ENCODE data around the gene FAM98A. TPM values are rescaled to one million over a fixed set of nuclear protein-coding genes. Genes with fewer than 3 reads are reported as not detected.

FAM98A gene
- total RNA-seq, 1 experiment from 2014 or later: 70.9 TPM

DNA sequence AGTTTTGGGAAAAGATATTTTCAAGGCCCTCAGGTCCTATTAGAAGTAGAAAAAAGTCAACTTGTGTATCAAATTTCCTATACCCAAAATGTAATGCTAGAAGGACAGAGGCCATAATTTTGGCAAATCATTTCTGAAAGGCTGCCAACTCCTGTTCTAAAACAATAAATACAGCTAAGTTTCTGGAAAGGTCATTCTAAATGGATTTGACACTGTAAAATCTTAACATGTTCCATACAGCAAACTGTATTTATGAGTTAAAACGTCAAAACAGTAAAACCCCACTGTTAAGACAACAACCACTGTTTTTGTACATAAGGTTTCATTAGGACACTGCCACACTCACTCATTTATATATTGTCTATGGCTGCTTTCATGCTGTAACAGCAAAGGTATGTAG, 9.7 kb downstream of the FAM98A start:
- H3K79me2 ChIP-seq (ENCODE audit: insufficient read depth, low read length): no peaks in the 10 kb centered on the region
- Mint-ChIP-seq H3K27ac (no peak overlapping the region; a peak in 1 of 7 replicates), H3K4me1 (peaks cover 15 to 20% of the 10 kb centered on the region in 2 experiments), H3K9me3 (peaks cover 0 to 4% of the 10 kb centered on the region in 2 experiments; a peak in 1 of 5 replicates), H3K4me3 (no peak overlapping the region), H3K27me3 (ENCODE audit: low read depth) (no peaks in the 10 kb centered on the region), H3K36me3 (ENCODE audit: insufficient read depth in 1 of 3, low read depth in 3 of 3) (peaks cover 40 to 71% (median 69%) of the 10 kb centered on the region in 3 experiments; a peak in 6 of 7 replicates)
- H2AK5ac ChIP-seq (ENCODE audit: insufficient read length, low read length): no peak overlapping the region
- no peaks in the 10 kb centered on the region for H3K23me2 ChIP-seq (ENCODE audit: insufficient read length, low read depth, low read length, poor library complexity, severe bottlenecking)
- H3K9ac ChIP-seq (ENCODE audit: extremely low read depth, insufficient read length, low read length): no peak overlapping the region
- no CpG with 5 or more reads among the region's 1 CpG for WGBS (ENCODE audit: extremely low coverage, insufficient read length, low lambda C conversion rate)
- no peak overlapping the region for H3K56ac ChIP-seq (ENCODE audit: insufficient read length, low read depth, low read length)
- no peaks in the 10 kb centered on the region for H3K27me3 ChIP-seq (ENCODE audit: insufficient read depth, low read length)
- no peak overlapping the region for H2BK120ac ChIP-seq (ENCODE audit: low read depth, low read length, poor library complexity, severe bottlenecking)
- H4K20me1 ChIP-seq (ENCODE audit: control insufficient read depth, insufficient read depth, insufficient read length): no peaks in the 10 kb centered on the region
- H2AFZ ChIP-seq (ENCODE audit: low read length): no peak overlapping the region
- no peak overlapping the region for H3K4ac ChIP-seq (ENCODE audit: low read depth, low read length)
- TF ChIP-seq, protein P1, sequence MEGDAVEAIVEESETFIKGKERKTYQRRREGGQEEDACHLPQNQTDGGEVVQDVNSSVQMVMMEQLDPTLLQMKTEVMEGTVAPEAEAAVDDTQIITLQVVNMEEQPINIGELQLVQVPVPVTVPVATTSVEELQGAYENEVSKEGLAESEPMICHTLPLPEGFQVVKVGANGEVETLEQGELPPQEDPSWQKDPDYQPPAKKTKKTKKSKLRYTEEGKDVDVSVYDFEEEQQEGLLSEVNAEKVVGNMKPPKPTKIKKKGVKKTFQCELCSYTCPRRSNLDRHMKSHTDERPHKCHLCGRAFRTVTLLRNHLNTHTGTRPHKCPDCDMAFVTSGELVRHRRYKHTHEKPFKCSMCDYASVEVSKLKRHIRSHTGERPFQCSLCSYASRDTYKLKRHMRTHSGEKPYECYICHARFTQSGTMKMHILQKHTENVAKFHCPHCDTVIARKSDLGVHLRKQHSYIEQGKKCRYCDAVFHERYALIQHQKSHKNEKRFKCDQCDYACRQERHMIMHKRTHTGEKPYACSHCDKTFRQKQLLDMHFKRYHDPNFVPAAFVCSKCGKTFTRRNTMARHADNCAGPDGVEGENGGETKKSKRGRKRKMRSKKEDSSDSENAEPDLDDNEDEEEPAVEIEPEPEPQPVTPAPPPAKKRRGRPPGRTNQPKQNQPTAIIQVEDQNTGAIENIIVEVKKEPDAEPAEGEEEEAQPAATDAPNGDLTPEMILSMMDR (conservative IDR thresholded peaks at IDR 0.05): no peak
- H3K4me2 ChIP-seq (ENCODE audit: insufficient read depth, insufficient read length, low read length): no peak overlapping the region
- H3T11ph ChIP-seq (ENCODE audit: low read length): no peak overlapping the region
- H2BK20ac ChIP-seq (ENCODE audit: low read depth, low read length, poor library complexity, severe bottlenecking): no peak overlapping the region
- no peak overlapping the region for H3K27ac ChIP-seq (ENCODE audit: insufficient read length, low read depth, low read length)
- H3K14ac ChIP-seq (ENCODE audit: insufficient read depth, low read length): no peak overlapping the region
- DNase-seq: no peak
- H3K9me3 ChIP-seq (ENCODE audit: control insufficient read depth, low read depth, low read length): no peaks in the 10 kb centered on the region
- peaks cover 2% of the 10 kb centered on the region; the same call in 1 of the 2 replicates for H3K4me1 ChIP-seq (ENCODE audit: insufficient read depth, low read length)
- no peaks in the 10 kb centered on the region for H3K79me1 ChIP-seq (ENCODE audit: insufficient read depth, low read depth, low read length, poor library complexity, severe bottlenecking)
- H4K5ac ChIP-seq (ENCODE audit: insufficient read length, low read depth, low read length): no peak overlapping the region
- H4K91ac ChIP-seq (ENCODE audit: insufficient read length, low read depth, low read length): no peak overlapping the region
- no peak overlapping the region for H3K23ac ChIP-seq (ENCODE audit: insufficient read length, low read depth, low read length)
- H2BK15ac ChIP-seq (ENCODE audit: low read depth, low read length): no peak overlapping the region
- no peak overlapping the region for H2BK5ac ChIP-seq (ENCODE audit: insufficient read length, low read length)
- H2BK12ac ChIP-seq (ENCODE audit: insufficient read length, low read depth, low read length): no peak overlapping the region
- no peak overlapping the region for H4K8ac ChIP-seq (replicated peaks; ENCODE audit: insufficient read length, low read depth, low read length)
- H3K18ac ChIP-seq (ENCODE audit: insufficient read length, low read depth, low read length): no peak overlapping the region
